GM21737 (cell line): ENCODE data around the gene RPTOR.

Experiments
- ATAC-seq: cut with Tn5 transposase; IDR thresholded peaks from one replicate; pipeline ENCODE4 v1.9.1; 2021; ENCODE audit warnings: mild to moderate bottlenecking, moderate library complexity; ENCODE audit not compliant: unreplicated experiment

The RPTOR gene

GRCh38 chr17:80979547-80980378 lies 435.1 kb downstream of the RPTOR start:
- no peak for ATAC-seq

GRCh38 chr17:80980397-80981061 lies 435.9 kb downstream of the RPTOR start:
- no peak for ATAC-seq

DNA sequence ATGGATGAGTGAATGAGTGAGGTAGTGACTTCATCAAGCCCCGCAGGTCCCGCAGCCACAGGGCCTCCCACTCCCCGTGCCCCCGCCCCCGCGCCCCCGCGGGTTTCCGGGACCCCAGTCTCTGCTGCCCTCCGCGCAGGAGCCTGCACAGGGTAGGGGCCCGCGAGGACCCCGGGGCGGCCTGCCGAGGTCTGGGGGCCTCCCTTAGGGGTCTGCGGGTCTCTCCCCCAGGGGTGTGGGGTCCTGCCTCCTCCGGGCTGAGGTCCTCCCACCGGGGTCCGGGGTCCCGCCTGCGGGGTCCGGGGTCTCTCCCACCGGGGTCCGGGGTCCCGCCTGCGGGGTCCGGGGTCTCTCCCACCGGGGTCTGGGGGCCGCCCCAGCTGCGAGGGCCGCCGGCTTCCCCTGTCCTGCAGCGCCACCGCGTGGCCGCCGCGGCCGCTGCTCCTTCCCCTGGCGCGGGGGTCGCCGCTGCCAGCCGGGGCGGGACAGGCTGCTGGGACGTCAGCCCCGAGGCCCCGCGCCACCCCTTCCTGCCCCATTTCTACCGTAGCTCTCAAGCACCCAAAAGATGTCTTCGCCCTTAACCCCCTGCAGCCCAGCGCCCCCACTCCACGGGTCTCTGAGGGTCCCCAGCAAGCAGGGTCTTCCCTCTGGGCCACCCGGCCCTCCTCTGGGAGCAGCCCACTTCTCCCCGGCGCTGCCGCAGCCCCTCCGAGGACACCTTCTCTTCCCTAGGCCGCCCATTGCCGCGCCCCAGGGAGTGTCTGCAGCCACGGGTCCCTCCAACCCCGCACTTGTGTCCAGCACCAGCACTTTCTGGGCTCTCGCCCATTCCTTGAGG lies 436.6 kb downstream of the RPTOR start:
- ATAC-seq = no peak

- ATAC-seq = no peak
Observed at GRCh38 chr17:80981929-80982425, 437.3 kb downstream of the RPTOR start.

DNA sequence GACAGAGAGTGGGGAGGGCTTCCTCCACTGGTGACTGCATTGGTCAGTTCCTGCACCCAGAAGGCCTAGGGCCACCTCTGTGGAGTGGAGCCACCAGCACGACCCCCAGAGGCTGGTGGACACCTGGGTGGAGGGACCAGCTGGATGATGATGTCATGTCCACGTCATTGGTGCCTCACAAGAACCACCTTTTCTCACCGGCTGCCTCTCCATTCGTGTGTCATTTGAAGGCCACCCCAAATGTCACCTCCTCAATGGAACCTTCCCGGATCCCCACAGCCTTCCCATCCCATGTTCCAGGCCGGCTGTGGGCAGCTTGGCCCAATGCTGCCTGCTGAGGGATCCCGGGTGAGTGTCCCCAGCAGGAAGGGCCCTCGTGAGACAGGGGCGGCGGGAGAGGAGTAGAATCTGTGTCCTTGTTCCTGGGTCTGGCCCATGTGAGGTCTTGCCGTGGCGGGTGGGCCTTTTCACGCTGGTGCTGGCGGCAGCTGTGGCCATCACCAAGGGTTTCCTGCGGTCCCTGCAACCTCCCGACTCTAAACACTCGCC lies 437.9 kb downstream of the RPTOR start:
- no peak for ATAC-seq

DNA sequence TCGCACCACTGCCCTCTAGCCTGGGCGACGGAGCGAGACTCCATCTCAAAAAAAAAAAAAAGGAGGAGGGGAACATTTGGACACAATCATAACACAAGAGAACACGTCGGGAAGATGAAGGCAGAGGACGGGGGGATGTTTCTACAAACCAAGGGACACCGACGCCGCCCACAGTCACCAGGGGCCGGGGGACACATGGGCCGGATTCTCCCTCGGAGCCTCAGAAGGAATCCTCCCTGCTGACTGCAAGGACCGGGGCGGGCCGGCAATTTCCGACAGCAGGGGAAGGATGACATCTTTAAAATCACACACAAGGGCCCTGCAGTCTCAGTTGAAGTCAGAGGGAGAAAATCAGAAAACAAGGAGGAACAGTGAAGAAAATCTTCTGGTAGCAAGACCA lies 438.9 kb downstream of the RPTOR start:
- ATAC-seq = no peak

- ATAC-seq = no peak
Observed at GRCh38 chr17:80984749-80985148, 440.1 kb downstream of the RPTOR start.

DNA sequence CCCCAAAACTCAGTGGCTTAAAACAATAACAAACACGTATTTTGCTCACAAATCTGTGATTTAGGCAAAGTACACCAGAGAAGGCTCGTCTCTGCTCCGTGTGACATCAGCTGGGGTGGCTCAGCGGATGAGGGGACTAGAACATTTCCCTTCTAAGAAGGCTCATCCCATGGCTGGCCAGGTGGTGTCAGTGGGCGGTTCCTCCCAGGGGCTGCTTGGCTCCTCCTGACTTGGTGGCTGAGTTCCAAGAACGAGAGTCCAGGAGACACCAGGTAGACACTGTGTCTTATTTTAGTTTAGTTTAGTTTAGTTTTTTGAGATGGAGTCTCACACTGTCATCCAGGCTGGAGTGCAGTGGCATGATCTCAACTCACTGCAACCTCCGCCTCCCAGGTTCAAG lies 441.4 kb downstream of the RPTOR start:
- no peak for ATAC-seq

- ATAC-seq = no peak
Observed at GRCh38 chr17:80986816-80987475, 442.3 kb downstream of the RPTOR start.

DNA sequence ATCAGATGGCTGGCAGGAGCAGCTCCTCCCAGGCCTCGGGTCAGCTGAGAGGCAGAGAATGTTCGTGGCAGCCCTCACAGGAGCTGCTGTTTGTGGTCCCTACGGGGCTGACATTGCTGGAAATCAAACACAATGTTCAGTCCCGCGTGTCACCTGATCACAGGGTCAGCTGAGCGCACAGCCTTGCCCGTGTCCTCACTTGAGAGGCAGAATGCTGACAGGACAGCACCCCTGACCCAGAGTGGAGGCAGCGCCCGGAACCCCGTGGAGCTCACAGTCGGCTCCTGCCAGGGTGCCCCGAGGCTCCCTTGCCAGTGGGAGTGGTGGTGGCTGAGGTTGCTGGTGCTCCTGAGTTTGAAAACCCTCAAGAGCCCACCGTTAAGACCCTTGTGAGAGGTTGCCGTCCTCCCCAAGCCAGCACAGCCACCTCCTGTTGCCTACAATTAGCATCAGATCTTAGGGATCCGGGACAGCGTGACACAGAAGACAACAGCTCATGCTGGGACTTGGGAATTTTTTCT lies 443.4 kb downstream of the RPTOR start:
- ATAC-seq = no peak

DNA sequence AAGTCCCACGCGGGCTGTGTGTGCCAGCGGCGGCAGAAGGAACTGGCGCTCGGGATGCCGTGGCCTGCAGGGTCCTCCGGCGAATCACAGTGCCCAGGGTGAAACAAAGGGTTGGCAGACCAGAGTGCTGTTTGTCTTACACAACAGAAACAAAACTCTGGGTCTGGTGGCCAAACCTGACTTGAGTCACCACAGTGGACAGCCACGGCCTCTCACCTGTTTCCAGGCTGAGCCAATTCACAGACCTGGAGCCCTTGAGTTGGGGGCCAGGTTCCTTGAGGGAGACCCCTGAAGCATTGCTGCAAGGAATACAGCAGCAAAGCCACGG lies 444.9 kb downstream of the RPTOR start:
- no peak for ATAC-seq

- no peak for ATAC-seq
Observed at GRCh38 chr17:80990921-80991644, 446.4 kb downstream of the RPTOR start.

GRCh38 chr17:80991645-80992076 lies 447.0 kb downstream of the RPTOR start, which contains the start of gene CHMP6:
TSS of gene CHMP6 (plus strand) at chr17:80991841. CDS start at chr17:80991919, 78 bp downstream.
- ATAC-seq = peak; percentile 48

DNA sequence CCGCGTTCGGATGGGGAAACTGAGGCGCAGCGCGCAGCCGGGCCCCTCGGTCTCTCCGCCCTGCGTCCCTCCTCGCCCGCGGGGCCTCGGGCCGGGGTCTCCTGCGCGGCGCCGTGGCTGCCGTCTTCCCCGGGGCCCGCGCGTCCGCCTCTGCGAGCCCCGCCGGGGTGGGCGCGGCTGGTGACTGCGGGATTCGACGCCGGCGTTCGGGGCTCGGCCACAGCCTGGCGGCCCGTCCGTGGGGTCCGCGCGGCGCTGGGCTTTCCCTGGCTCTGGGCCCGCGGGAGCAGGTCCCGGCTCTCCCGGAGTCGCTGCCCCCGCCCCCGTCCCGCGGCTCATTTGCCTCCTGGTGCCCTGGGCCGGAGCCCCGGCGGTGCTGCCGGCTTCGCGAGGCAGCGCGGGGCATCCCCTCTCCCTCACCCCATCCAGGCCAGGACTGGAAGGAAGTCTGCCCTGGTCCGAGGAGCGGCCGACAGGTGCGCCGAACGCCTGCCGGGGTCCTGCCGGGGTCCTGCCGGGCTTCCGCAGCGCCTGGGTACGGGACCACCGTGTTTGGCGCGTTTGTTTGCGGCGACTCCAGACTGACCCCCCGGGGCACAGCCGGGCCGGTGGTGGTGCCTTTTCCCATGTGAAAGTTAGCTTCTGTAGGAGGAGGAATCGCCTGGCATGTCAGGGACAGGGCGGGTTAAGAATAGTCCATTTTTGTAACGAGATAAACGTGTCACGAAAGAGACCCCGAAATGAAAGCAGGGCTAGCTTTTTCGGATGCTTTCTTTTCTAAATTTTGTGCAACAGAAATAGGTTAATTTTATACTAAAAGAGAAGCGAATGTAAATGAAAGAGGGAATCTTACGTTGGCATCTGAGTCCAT lies 447.7 kb downstream of the RPTOR start:
- ATAC-seq = peak; percentile 27

- ATAC-seq = no peak
Observed at GRCh38 chr17:80992948-80993624, 448.4 kb downstream of the RPTOR start.

DNA sequence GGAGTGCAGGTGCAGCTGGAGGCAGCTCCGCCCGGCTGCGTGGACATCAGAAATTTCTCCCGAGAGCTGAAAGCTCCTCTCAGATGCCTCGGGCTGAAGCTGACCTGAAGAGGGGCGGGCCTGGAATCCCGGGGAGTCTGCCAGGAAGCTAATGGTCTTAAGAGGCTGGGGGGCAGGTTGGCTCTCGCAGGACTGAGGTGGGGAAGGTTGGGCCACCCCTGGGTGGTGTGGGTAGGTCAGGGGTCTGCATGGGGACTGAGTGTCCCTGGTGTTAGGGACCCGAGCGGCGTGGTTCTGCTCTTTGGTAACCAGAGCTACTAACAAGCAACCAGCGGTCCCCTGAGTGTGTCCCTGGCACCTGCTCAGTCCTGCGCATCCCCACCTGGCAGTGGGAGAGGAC lies 450.5 kb downstream of the RPTOR start:
- no peak for ATAC-seq

- ATAC-seq = no peak
Observed at GRCh38 chr17:80996422-80997305, 452.0 kb downstream of the RPTOR start.
